ENCODE data around the gene SMARCB1.

SMARCB1 gene

DNA sequence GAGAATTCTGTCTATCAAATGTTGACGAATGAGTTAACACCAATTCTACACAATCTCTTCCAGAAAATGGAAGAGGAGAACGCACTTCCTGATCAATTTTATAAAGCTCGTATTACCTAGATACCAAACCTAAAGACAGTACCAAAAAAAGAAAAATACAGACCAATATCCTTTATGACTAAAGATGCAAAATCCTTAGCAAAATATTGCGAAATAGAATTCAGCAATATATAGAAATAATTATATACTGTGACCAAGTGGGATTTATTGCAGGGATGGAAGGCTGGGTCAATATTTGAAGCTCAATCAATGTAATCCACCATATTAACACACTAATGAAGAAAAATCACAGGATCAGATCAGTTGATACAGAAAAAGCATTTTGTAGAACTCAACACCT, 25.6 kb downstream of the SMARCB1 start:
- DNase-seq (ENCODE audit: low read depth), result no peak
- no peak overlapping the region for H3K4me3 ChIP-seq (ENCODE audit: low read depth, low read length)
- in situ Hi-C loops (cut with HindIII; ENCODE audit: low sequenced_read_pairs), result no loop called here
- TF ChIP-seq, protein P1, sequence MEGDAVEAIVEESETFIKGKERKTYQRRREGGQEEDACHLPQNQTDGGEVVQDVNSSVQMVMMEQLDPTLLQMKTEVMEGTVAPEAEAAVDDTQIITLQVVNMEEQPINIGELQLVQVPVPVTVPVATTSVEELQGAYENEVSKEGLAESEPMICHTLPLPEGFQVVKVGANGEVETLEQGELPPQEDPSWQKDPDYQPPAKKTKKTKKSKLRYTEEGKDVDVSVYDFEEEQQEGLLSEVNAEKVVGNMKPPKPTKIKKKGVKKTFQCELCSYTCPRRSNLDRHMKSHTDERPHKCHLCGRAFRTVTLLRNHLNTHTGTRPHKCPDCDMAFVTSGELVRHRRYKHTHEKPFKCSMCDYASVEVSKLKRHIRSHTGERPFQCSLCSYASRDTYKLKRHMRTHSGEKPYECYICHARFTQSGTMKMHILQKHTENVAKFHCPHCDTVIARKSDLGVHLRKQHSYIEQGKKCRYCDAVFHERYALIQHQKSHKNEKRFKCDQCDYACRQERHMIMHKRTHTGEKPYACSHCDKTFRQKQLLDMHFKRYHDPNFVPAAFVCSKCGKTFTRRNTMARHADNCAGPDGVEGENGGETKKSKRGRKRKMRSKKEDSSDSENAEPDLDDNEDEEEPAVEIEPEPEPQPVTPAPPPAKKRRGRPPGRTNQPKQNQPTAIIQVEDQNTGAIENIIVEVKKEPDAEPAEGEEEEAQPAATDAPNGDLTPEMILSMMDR (IDR thresholded peaks at IDR 0.05; ENCODE audit: low read depth, low read length, missing control alignments), result no peak

DNA sequence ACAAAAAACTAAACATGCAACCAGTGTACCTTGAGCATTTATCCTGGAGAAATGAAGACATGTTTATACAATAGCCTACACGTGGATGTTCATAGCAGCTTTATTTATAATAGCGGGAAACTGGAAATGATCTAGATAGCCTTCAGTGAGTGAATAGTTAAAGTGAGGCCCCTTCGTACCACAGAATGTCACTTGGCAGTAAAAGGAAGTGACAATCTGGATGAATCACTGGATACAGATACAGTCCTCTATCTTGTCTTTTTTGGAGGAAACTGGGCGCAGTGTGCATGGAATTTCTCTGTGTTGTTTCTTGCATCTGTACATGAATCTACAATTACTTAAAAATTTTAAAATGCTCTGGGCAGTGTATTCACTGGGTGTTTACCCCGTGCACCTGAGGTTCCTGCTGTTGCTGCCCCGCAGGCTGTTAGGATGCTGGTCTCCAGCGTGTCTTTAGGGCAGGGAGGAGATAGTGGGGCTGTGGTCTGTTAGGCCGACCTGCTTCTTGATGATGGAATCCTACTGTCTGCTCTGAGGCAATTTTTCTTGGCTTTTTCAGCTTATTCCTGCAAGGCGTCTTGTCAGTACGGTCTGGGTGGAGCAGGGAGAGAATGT, 28.9 kb downstream of the SMARCB1 start:
- in situ Hi-C loops (cut with HindIII; ENCODE audit: low sequenced_read_pairs), result no loop called here
- no peak overlapping the region for H3K4me3 ChIP-seq (ENCODE audit: low read depth, low read length)
- DNase-seq (ENCODE audit: low read depth), result no peak
- TF ChIP-seq, protein P1 (IDR thresholded peaks at IDR 0.05; ENCODE audit: low read depth, low read length, missing control alignments), result no peak

- in situ Hi-C loops (cut with HindIII; ENCODE audit: low sequenced_read_pairs), result no loop called here
- TF ChIP-seq, protein P1 (IDR thresholded peaks at IDR 0.05; ENCODE audit: low read depth, low read length, missing control alignments), result no peak
- H3K4me3 ChIP-seq (ENCODE audit: low read depth, low read length), result no peak overlapping the region
- no peak for DNase-seq (ENCODE audit: low read depth)
These were observed 29.6 kb downstream of the SMARCB1 start for GRCh38 chr22:23816156-23816976.

DNA sequence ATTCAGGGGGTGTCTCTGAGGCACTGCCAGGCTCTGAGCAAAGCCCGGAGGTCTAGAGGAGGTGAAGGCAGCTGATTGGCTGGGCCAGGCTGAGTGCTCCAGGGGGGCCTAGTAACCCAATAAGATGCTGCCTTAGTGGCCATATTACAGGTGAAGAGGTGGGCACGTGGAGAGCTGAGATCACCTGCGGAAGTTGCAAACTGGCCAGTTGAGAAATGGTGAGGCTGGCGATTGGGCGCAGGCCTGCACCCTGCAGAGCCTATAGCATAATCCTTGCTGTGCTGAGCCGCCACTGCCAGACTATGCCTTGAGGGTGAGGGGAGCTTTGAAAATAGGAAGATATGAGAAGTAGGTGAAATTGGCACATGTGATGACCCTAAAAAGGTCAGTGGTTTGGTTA, 30.4 kb downstream of the SMARCB1 start:
- TF ChIP-seq, protein P1 (IDR thresholded peaks at IDR 0.05; ENCODE audit: low read depth, low read length, missing control alignments), result no peak
- DNase-seq (ENCODE audit: low read depth), result no peak
- in situ Hi-C loops (cut with HindIII; ENCODE audit: low sequenced_read_pairs), result no loop called here
- H3K4me3 ChIP-seq (ENCODE audit: low read depth, low read length), result no peak overlapping the region

GRCh38 chr22:23818541-23818940, 31.8 kb downstream of the SMARCB1 start:
- no peak for DNase-seq (ENCODE audit: low read depth)
- H3K4me3 ChIP-seq (ENCODE audit: low read depth, low read length), result no peak overlapping the region
- TF ChIP-seq, protein P1 (IDR thresholded peaks at IDR 0.05; ENCODE audit: low read depth, low read length, missing control alignments), result no peak
- in situ Hi-C loops (cut with HindIII; ENCODE audit: low sequenced_read_pairs), result no loop called here

DNA sequence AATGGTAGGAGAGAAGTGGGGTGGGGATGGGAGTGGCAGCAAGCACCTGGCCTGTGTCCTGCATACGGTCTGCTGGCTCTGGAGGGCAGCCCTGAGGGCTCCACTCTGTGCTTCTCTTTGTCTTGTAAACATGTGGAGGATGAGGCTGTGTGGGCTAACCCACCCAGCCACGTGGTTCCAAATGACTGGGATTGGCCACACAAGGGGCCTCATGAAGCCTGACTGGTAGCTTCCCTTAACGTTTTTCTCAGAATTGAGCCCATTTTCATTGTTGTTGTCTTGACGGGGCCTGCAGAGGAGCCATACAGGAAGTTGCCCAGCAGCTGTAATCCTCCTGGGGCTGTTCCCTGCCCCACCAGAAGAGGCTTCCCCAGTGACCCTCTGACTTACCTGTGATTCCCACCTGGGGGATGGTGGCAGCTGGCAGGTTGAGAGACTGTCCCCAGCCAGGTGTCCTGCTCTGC, 34.0 kb downstream of the SMARCB1 start:
- TF ChIP-seq, protein P1 (IDR thresholded peaks at IDR 0.05; ENCODE audit: low read depth, low read length, missing control alignments), result no peak
- H3K4me3 ChIP-seq (ENCODE audit: low read depth, low read length), result no peak overlapping the region
- in situ Hi-C loops (cut with HindIII; ENCODE audit: low sequenced_read_pairs), result no loop called here
- no peak for DNase-seq (ENCODE audit: low read depth)
